Measurements from ENCODE around the gene CNPY1.

DNA sequence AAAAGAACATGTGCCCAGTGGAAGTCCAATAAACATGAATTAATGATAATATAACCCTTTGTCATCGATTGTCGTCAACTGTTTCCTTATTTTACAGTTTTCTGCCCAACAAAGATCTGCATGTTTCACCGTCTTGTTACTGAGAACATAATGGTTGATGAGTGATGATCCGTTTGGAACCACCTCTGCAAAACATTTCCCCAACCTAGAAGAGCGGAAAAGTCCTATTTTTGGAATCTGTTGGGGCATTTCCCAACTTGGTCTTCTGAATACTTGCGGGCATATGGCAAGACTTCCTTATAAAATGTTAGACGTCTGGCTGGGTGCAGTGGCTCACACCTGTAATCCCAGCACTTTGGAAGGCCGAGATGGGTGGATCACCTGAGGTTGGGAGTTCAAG is 32.1 kb downstream of the CNPY1 start:
- no peak for TF ChIP-seq POLR2AphosphoS5 (IDR thresholded peaks at IDR 0.05; ENCODE audit: low read depth, low read length)
- TF ChIP-seq, protein P1, sequence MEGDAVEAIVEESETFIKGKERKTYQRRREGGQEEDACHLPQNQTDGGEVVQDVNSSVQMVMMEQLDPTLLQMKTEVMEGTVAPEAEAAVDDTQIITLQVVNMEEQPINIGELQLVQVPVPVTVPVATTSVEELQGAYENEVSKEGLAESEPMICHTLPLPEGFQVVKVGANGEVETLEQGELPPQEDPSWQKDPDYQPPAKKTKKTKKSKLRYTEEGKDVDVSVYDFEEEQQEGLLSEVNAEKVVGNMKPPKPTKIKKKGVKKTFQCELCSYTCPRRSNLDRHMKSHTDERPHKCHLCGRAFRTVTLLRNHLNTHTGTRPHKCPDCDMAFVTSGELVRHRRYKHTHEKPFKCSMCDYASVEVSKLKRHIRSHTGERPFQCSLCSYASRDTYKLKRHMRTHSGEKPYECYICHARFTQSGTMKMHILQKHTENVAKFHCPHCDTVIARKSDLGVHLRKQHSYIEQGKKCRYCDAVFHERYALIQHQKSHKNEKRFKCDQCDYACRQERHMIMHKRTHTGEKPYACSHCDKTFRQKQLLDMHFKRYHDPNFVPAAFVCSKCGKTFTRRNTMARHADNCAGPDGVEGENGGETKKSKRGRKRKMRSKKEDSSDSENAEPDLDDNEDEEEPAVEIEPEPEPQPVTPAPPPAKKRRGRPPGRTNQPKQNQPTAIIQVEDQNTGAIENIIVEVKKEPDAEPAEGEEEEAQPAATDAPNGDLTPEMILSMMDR (IDR thresholded peaks at IDR 0.05), result no peak
- TF ChIP-seq, protein P2, sequence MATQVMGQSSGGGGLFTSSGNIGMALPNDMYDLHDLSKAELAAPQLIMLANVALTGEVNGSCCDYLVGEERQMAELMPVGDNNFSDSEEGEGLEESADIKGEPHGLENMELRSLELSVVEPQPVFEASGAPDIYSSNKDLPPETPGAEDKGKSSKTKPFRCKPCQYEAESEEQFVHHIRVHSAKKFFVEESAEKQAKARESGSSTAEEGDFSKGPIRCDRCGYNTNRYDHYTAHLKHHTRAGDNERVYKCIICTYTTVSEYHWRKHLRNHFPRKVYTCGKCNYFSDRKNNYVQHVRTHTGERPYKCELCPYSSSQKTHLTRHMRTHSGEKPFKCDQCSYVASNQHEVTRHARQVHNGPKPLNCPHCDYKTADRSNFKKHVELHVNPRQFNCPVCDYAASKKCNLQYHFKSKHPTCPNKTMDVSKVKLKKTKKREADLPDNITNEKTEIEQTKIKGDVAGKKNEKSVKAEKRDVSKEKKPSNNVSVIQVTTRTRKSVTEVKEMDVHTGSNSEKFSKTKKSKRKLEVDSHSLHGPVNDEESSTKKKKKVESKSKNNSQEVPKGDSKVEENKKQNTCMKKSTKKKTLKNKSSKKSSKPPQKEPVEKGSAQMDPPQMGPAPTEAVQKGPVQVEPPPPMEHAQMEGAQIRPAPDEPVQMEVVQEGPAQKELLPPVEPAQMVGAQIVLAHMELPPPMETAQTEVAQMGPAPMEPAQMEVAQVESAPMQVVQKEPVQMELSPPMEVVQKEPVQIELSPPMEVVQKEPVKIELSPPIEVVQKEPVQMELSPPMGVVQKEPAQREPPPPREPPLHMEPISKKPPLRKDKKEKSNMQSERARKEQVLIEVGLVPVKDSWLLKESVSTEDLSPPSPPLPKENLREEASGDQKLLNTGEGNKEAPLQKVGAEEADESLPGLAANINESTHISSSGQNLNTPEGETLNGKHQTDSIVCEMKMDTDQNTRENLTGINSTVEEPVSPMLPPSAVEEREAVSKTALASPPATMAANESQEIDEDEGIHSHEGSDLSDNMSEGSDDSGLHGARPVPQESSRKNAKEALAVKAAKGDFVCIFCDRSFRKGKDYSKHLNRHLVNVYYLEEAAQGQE (IDR thresholded peaks at IDR 0.05; ENCODE audit: insufficient read depth in 1 of 2, low read depth in 2 of 2, low read length in 1 of 2), result no peak

Data from Panc1 (cell line).